Muscle of leg (tissue), 11 donors: Measurements from ENCODE around the gene PTPRN2. TPM values are rescaled to one million over a fixed set of nuclear protein-coding genes. Genes with fewer than 3 reads are reported as not detected.

ENCODE experiments used
- DNase-seq: peaks from one replicate; pipeline ENCODE4 v3.0.0; 2013
- H3K27ac ChIP-seq: one replicate; pipeline ENCODE4 v1.5.1; 2013; ENCODE audit warnings: mild to moderate bottlenecking, low read length, control low read depth
- H3K27me3 ChIP-seq: one replicate; pipeline ENCODE4 v1.6.1; 2013; ENCODE audit warnings: low read length; ENCODE audit not compliant: control insufficient read depth, insufficient read depth
- H3K36me3 ChIP-seq: one replicate; pipeline ENCODE4 v1.6.1; 2013; ENCODE audit warnings: low read length; ENCODE audit not compliant: control insufficient read depth, insufficient read depth
- H3K4me1 ChIP-seq: one replicate; pipeline ENCODE4 v1.6.1; 2013; ENCODE audit warnings: low read length; ENCODE audit not compliant: control insufficient read depth, insufficient read depth
- H3K4me3 ChIP-seq: one replicate; pipeline ENCODE4 v1.5.1; 2013; ENCODE audit warnings: low read length, control low read depth
- H3K9me3 ChIP-seq: replicated peaks from 2 replicates; pipeline ENCODE4 v1.6.1; 2013; ENCODE audit warnings: low read depth, low read length; ENCODE audit not compliant: control insufficient read depth
- whole genome bisulfite sequencing: methylation state at CpG from one replicate; pipeline ENCODE4 v1.1.5; 2013; ENCODE audit warnings: missing lambda C conversion rate; ENCODE audit not compliant: insufficient coverage; 5-methylcytosine and 5-hydroxymethylcytosine counted together
- polyA plus RNA-seq, 8 donors: library from polyadenylated mRNA; unstranded; fragments of 120-200 nt; gene quantifications; one replicate each; pipeline versions ENCODE4 v1.2.1 to v1.2.3, GENCODE V29; 2013; ENCODE audit warnings: inconsistent platforms in 1 of 8, low replicate concordance in 1 of 8; ENCODE audit not compliant: insufficient read length in 8 of 8, insufficient read depth in 1 of 8
- total RNA-seq: library from RNA; stranded (reverse); fragments of 120-200 nt; gene quantifications from one replicate; pipeline ENCODE4 v1.2.4, GENCODE V29; 2013

Gene PTPRN2
- total and polyA plus RNA-seq, 9 donors: 1.4 to 2.9 (median 2.3) TPM

- peaks cover 8% of the 10 kb centered on the region for H3K27me3 ChIP-seq
- H3K4me1 ChIP-seq: no peaks in the 10 kb centered on the region
- H3K27ac ChIP-seq: no peak overlapping the region
- no peaks in the 10 kb centered on the region for H3K9me3 ChIP-seq
- no peaks in the 10 kb centered on the region for H3K36me3 ChIP-seq
- DNase-seq: no peak
- no peak overlapping the region for H3K4me3 ChIP-seq
- WGBS: 86% methylated on average over 11 of the region's 11 CpGs
Observed at GRCh38 chr7:157543276-157543675, 1044.3 kb downstream of the PTPRN2 start.

GRCh38 chr7:157542068-157543021 is 1045.3 kb downstream of the PTPRN2 start:
- WGBS: 78% methylated on average over 23 of the region's 33 CpGs
- DNase-seq: no peak
- H3K27ac ChIP-seq: no peak overlapping the region

GRCh38 chr7:157541295-157542067 is 1046.1 kb downstream of the PTPRN2 start:
- Histone ChIP-seq H3K27me3 (peaks cover 8% of the 10 kb centered on the region), H3K27ac (no peak overlapping the region), H3K9me3 (no peaks in the 10 kb centered on the region), H3K36me3 (no peaks in the 10 kb centered on the region), H3K4me1 (no peaks in the 10 kb centered on the region), H3K4me3 (no peak overlapping the region)
- 65% methylated on average over 20 of the region's 26 CpGs for WGBS
- DNase-seq: peak; percentile 58

More at GRCh38 chr7:157542068-157543021, 1045.3 kb downstream of the PTPRN2 start:
- H3K9me3 ChIP-seq: no peaks in the 10 kb centered on the region
- H3K36me3 ChIP-seq: no peaks in the 10 kb centered on the region
- H3K4me3 ChIP-seq: no peak overlapping the region
- H3K27me3 ChIP-seq: peaks cover 8% of the 10 kb centered on the region
- H3K4me1 ChIP-seq: no peaks in the 10 kb centered on the region

- Histone ChIP-seq H3K4me1 (no peaks in the 10 kb centered on the region), H3K27me3 (peaks cover 8% of the 10 kb centered on the region), H3K9me3 (no peaks in the 10 kb centered on the region), H3K4me3 (no peak overlapping the region), H3K36me3 (no peaks in the 10 kb centered on the region), H3K27ac (no peak overlapping the region)
- 74% methylated on average over 27 of the region's 32 CpGs for WGBS
- DNase-seq: no peak
Observed at GRCh38 chr7:157540606-157541294, 1046.9 kb downstream of the PTPRN2 start.

GRCh38 chr7:157540020-157540419 is 1047.6 kb downstream of the PTPRN2 start:
- DNase-seq: no peak
- WGBS: 91% methylated on average over 14 of the region's 18 CpGs

GRCh38 chr7:157539521-157539920 is 1048.1 kb downstream of the PTPRN2 start:
- no peak overlapping the region for H3K27ac ChIP-seq
- H3K36me3 ChIP-seq: no peaks in the 10 kb centered on the region
- H3K4me1 ChIP-seq: no peaks in the 10 kb centered on the region
- peaks cover 8% of the 10 kb centered on the region for H3K27me3 ChIP-seq
- WGBS: 84% methylated on average over 15 of the region's 19 CpGs
- no peaks in the 10 kb centered on the region for H3K9me3 ChIP-seq
- no peak for DNase-seq
- H3K4me3 ChIP-seq: no peak overlapping the region

More at GRCh38 chr7:157540020-157540419, 1047.6 kb downstream of the PTPRN2 start:
- H3K36me3 ChIP-seq: no peaks in the 10 kb centered on the region
- no peak overlapping the region for H3K4me3 ChIP-seq
- H3K27me3 ChIP-seq: peaks cover 8% of the 10 kb centered on the region
- H3K4me1 ChIP-seq: no peaks in the 10 kb centered on the region
- H3K27ac ChIP-seq: no peak overlapping the region
- H3K9me3 ChIP-seq: no peaks in the 10 kb centered on the region

- 95% methylated on average over 6 of the region's 10 CpGs for WGBS
- H3K27ac ChIP-seq: no peak overlapping the region
- no peaks in the 10 kb centered on the region for H3K9me3 ChIP-seq
- H3K27me3 ChIP-seq: peaks cover 8% of the 10 kb centered on the region
- no peaks in the 10 kb centered on the region for H3K4me1 ChIP-seq
- H3K36me3 ChIP-seq: no peaks in the 10 kb centered on the region
- no peak overlapping the region for H3K4me3 ChIP-seq
- no peak for DNase-seq
Observed at GRCh38 chr7:157538735-157539134, 1048.9 kb downstream of the PTPRN2 start.

GRCh38 chr7:157538321-157538720 is 1049.3 kb downstream of the PTPRN2 start:
- WGBS: 78% methylated on average over 8 of the region's 11 CpGs

GRCh38 chr7:157537056-157537455 is 1050.6 kb downstream of the PTPRN2 start:
- Histone ChIP-seq H3K4me1 (no peaks in the 10 kb centered on the region), H3K27ac (no peak overlapping the region), H3K27me3 (peaks cover 5% of the 10 kb centered on the region), H3K4me3 (no peak overlapping the region), H3K36me3 (no peaks in the 10 kb centered on the region), H3K9me3 (peaks cover 4% of the 10 kb centered on the region)
- WGBS: 92% methylated on average over 4 of the region's 5 CpGs
- no peak for DNase-seq

More at GRCh38 chr7:157538321-157538720, 1049.3 kb downstream of the PTPRN2 start:
- Histone ChIP-seq H3K9me3 (no peaks in the 10 kb centered on the region), H3K4me3 (no peak overlapping the region), H3K4me1 (no peaks in the 10 kb centered on the region), H3K27ac (no peak overlapping the region), H3K36me3 (no peaks in the 10 kb centered on the region), H3K27me3 (peaks cover 8% of the 10 kb centered on the region)
- DNase-seq: no peak
